HuH-7.5 (cell line): Measurements from ENCODE around the gene NUDT8.
A peak's percentile ranks its signal among the peaks of the same experiment; 100 is the strongest.
"Not testable (repeated sequence)": the region's sequence is repeated elsewhere in the genome, so short reads cannot be mapped to it uniquely, and the experiment has no call there.

ENCODE experiments used
- DNase-seq: peaks from one replicate; pipeline ENCODE4 v3.0.0; 2011; ENCODE audit warnings: low spot score

Gene NUDT8

GRCh38 chr11:67641338-67642172, 11.8 kb upstream of the NUDT8 start:
- no peak for DNase-seq

- no peak for DNase-seq
Measured at GRCh38 chr11:67640758-67641337, 11.1 kb upstream of the NUDT8 start.

DNA sequence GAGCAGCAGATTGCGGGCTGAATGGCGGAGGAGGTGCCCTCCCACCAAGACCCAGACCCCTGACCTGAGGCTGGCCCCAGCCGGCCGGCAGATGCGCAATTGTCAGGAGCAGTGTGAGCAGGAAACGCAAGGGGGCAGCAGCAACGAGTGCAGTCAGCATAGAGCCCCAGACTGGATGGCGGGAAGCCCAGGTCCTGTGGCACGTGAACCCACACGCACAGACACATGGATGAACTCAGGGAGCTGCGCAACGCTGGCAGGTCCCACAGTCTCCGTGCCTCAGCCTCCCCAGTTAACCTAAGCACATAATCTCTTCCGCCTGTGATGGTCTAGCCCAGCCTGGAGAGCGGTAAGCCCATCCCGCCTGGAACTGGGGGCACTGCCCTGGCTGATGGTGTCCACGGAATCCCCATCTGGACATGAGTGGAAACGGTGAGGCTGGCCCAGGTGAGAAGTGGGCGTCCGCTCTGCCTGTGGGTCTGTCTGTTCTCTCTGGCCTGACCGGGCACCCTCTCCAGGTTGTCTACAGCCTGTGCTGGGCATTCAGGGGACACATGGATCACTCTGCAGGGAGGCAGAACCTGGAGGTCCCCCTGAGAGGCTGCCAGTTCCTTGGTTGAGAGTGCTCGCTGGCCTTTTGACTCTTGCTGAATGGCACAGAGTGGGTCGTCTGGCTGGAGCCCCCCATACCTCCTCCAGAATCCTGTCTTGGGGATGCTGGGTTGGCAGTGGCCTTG, 10.5 kb upstream of the NUDT8 start:
- peak; percentile 100 for DNase-seq

DNA sequence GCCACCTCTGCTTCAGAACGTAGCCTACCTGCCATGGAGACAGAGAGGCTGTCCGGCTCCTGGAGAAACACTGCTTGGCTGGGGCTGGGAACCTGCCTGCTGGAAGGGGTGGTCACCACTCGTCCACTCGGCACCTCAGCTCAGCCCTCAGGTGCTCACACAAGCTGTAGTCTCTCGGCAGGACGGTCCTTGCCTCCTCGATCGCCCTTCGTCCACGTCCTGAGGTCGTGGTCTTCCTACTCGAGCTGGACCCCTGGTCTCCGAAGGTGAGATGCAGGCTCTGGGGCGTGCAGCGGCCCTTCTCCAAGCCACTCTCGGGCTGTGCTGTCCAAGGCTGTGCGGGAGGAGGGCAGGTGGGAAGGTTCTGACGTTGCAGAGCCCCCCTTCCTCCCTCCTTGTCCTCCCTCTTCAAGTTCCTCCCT, 9.7 kb upstream of the NUDT8 start, which contains the start of gene TBX10:
Gene TBX10, minus strand, starts transcription at position 326 of the 422 bp plus-strand sequence. Its CDS starts 291 bp downstream, at position 35.
- DNase-seq, result no peak

- DNase-seq, result no peak
Measured at GRCh38 chr11:67638535-67639437, 9.0 kb upstream of the NUDT8 start.

GRCh38 chr11:67637441-67637840, 7.7 kb upstream of the NUDT8 start:
- not testable (repeated sequence) for DNase-seq

GRCh38 chr11:67636962-67637361, 7.2 kb upstream of the NUDT8 start:
- DNase-seq, result no peak

DNA sequence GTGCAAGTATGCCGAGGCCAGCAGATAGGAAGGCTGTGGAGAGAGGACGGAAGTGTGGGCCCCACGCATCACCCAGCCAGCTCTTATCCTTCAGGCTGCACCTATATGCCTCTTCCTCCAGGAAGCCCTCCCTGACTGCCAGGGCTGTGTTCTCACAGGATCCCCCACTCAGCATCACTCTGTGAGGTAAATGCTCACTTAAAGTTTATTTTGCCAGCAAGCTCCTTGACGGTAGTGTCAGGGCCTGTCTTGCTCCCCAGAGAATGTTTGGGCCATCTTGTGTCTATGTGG, 5.4 kb upstream of the NUDT8 start:
- no peak for DNase-seq

DNA sequence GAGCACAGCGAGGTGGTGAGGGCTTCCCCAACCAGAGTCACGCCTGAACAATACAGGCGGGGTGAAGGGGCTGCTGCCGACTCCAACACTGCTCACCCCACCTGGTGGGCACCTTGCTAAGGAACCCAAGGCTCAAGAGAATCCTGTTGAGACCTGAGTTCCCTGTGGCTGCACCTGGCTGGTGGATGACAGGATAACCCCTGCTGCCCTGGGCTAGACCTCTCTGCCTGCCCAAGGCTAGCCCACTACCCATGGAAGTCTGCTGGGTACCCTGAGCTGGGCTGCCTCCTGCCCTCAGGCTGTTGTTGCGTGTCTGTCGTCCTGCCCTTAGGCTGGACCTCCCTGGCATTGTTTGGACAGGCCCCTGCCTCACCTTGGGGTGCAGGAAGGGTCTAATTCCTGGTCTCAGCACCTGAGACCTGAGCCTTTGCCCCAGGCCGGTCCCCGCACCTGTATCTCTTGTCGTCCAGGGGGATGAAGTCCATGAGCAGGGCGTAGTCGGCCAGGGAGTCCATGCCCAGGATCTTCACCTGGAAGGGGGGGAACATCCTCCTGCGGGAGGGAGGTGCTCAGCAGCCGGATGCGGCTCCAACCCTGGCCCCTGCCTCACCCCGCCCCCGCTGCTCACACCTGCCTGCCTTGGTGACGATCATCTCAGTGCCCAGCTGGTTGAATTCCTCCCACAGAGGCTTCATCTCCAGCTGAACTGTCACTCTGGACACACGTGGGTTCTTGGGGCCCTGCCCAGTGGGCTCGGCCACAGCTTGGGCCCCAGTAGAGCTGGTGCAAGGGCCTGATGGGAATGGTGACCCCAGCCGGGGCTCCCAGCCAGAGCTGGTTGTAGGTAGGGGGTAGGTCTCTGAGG, 4.9 kb upstream of the NUDT8 start:
- no peak for DNase-seq

DNA sequence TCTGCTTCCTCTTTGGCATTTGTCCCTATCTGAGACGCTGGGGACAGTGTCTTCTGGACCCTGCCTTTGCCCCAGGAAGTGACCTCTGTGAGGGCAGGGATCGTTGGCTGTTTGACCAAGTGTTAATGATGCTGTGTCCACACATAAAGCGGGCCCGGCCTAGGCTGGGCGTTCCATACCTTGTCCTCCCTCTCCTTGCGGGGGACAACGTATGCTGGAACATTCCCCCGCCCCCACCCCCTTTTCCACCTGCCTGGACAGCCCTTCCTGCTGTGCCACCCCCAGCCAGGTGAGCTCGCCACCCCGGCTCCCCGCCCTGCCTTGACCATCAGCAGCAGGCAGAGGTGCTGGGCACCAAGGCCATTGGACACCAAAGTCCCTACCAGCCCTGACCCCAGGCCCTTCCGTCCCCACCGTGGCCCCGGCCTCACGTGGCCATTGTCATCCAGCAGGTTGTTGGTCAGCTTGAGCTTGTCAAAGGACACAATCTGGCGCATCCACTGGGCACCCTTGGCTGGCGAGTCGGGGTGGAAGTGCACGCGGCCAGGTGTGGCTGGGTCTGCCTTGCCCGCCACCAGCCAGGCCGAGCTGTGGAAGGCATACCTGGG, 4.1 kb upstream of the NUDT8 start:
- DNase-seq, result no peak

DNA sequence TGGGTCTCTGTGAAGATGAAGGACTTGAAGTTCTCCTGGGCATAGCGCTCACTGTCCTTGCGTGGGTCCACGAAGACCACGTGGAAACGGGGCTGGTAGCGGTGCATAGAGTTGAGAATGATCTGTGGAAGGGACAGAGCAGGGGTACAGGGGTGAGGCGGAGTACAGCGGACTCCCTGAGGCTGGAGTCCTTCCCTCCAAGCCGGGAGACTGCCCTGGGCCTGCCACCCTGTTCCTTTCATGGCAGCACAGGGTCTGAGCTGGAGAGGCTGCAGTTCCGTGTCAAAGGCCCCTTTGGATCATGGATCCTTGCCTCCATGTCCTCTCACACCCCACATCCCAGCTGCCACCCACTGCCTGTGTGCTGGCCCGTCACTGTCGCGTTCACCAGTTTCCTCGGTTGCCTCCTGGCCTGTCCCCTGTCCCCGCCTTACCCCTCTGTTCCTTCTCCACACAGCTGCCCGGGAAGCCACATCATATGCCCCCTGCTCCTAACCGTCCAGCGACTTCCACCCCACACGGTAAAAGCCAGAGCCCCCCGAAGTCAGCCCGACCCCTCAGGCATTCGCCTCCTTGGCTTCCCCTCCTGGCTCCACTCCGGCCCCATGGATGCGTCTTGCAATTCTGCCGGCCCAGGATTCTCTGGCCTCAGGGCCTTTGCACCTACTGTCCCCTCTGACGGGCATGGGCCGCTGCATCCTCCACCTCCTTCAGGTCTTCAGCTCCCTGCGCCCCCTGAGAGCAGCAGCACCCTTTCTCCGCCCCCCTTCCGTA, 3.4 kb upstream of the NUDT8 start:
- DNase-seq, result no peak

- DNase-seq, result peak; percentile 89
Measured at GRCh38 chr11:67632175-67632981, 2.6 kb upstream of the NUDT8 start.

DNA sequence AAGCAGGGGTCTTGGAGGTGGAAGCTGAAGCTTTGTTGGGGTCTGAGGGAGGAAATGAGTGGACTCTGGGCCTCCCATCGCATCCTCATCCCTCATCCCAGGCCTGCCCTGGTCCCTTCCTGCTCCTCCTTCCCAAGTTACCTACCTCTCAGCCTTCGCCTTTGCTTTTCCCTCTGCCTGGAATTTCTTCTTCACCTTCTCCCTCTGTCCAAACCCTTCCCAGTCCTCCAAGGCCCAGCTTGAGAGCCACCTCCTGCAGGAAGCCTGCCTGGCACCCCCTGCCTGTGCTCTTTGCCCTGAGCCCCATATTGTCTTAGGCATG, 2.1 kb upstream of the NUDT8 start:
- DNase-seq, result no peak

DNA sequence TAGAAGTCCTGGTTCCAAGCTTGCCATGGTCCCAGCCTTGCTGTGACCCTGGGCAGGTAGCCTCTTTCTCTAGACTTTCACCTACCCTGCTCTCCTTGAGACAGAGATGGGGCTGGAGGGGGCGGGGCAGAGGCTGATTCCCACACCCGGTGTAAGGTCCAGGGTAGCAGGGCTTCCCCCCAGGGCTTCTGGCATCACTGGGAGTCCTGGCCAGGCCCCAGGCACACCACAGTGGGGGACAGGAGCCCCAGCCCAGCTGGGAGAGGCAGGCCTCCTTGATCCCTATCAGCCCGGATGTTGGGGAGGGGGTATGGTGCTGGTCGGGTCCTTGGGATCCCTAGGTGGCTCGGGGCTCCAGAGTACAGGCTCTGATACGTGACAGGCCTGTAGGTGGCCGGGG, 1.7 kb upstream of the NUDT8 start:
- DNase-seq, result no peak

DNA sequence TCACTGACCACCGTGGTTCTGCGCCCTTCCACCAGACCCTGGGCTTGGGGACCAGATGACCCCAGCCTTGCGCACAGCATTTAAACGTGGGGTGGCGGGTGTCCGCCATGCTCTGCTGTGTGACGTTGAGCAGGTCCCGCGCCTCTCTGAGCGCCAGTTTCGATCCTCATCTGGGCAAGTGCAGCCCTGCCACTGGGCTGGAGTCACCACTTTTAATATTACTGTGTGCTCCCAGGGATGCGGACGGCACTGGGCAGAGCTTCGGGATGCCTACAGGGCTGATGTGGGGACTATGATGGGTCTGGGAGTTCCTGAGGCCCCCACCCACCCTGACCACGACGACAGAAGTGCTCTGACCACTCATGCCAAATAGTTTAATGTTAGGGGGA, 1.2 kb upstream of the NUDT8 start:
- DNase-seq, result no peak

- peak; percentile 100 for DNase-seq
Measured at GRCh38 chr11:67630228-67630942, 648 bp upstream of the NUDT8 start.

DNA sequence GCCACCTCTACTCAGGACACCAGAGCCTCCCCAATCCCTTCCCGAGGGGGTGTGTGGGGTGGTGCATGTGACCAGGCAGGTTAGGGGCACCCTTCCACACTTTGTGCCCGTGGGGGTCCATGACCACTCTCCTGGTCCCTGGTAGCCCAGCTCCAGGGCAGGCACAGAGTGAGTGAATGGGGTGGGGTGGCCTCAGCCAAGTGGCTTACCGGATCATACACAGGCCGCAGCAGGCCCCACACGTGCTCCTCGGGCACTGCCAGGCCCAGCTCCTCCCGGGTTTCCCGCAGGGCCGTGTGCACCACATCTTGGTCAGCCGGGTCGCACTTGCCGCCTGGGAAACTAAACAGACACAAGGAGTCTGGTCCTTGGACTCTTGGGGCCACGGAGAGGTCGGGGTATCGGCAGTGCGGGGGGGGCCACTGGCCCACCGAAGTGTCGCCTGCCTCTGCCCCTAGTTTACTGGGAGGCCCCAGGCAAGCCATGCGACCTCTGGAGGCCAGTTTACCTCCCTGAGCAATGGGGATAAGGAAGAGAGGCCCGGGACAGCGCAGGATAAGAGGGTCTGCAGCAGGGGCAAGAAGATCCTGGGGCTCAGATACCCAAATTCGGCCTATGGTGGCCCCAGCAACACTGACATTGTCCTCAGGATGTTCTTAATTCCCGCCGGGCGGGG, 889 bp downstream of the NUDT8 start:
- DNase-seq, result no peak
